Measurements from ENCODE around the gene GOLPH3. TPM values are rescaled to one million over a fixed set of nuclear protein-coding genes. Genes with fewer than 3 reads are reported as not detected.

GOLPH3 gene
- total and polyA plus RNA-seq, 12 donors = 23.2 to 69.5 (median 38.0) TPM

GRCh38 chr5:32130865-32131264, 43.3 kb downstream of the GOLPH3 start:
- H3K4me1 ChIP-seq = peaks cover 0 to 74% (median 36%) of the 10 kb centered on the region in 9 donors
- DNase-seq = no peak
- TF ChIP-seq, protein P1, sequence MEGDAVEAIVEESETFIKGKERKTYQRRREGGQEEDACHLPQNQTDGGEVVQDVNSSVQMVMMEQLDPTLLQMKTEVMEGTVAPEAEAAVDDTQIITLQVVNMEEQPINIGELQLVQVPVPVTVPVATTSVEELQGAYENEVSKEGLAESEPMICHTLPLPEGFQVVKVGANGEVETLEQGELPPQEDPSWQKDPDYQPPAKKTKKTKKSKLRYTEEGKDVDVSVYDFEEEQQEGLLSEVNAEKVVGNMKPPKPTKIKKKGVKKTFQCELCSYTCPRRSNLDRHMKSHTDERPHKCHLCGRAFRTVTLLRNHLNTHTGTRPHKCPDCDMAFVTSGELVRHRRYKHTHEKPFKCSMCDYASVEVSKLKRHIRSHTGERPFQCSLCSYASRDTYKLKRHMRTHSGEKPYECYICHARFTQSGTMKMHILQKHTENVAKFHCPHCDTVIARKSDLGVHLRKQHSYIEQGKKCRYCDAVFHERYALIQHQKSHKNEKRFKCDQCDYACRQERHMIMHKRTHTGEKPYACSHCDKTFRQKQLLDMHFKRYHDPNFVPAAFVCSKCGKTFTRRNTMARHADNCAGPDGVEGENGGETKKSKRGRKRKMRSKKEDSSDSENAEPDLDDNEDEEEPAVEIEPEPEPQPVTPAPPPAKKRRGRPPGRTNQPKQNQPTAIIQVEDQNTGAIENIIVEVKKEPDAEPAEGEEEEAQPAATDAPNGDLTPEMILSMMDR (IDR thresholded peaks at IDR 0.05) = no peak
- H3K9me3 ChIP-seq = no peaks in the 10 kb centered on the region
- intact Hi-C loops (cut with DNase I) = loop anchor here in 1 of 10 donors (10.0 kb wide), 1 partner anchor 204 kb away; no protein-coding TSS in a partner anchor
- no peak overlapping the region for H3K4me3 ChIP-seq
- H3K27ac ChIP-seq = no peak overlapping the region
- 70 to 75% methylated on average over 3 of the region's 3 CpGs for WGBS, 2 donors
- ATAC-seq = no peak
- H3K36me3 ChIP-seq = peaks cover 0 to 85% (median 16%) of the 10 kb centered on the region in 9 donors
- no peaks in the 10 kb centered on the region for H3K27me3 ChIP-seq

- Histone ChIP-seq H3K36me3 (peaks cover 0 to 80% (median 10%) of the 10 kb centered on the region in 9 donors), H3K4me3 (no peak overlapping the region), H3K9me3 (no peaks in the 10 kb centered on the region), H3K27ac (no peak overlapping the region), H3K27me3 (no peaks in the 10 kb centered on the region), H3K4me1 (peaks cover 0 to 83% (median 47%) of the 10 kb centered on the region in 9 donors)
- no peak for ATAC-seq
- DNase-seq = no peak
- TF ChIP-seq, protein P1 (IDR thresholded peaks at IDR 0.05) = no peak
- intact Hi-C loops (cut with DNase I) = no loop called here
- 91% methylated on average over 7 of the region's 7 CpGs for WGBS, 2 donors
Measured at GRCh38 chr5:32129074-32129598, 45.0 kb downstream of the GOLPH3 start.

DNA sequence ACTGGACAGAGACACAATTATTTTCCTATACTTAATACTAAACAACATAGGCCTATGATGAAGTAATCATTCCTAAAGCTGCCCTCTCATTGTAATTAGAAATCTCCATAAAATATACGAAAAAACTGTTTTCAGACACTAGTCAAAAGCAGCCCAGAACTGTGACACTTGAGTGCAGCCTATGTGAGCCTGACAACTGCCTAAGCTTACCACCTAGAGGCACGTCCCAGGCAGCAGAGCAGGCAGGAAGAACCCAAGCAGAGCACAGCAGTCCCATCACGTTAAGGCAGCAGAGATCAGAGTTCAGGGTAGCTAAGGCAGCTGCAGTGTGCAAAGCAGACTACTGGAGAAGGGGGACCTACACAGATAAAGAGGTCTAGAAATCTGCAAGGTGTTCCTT, 46.4 kb downstream of the GOLPH3 start:
- TF ChIP-seq, protein P1 (IDR thresholded peaks at IDR 0.05) = no peak
- H3K9me3 ChIP-seq = no peaks in the 10 kb centered on the region
- no peaks in the 10 kb centered on the region for H3K27me3 ChIP-seq
- ATAC-seq (peak in 3 of 8 donors; percentile 27 to 46 (median 37)), DNase-seq (no peak)
- no peak overlapping the region for H3K27ac ChIP-seq
- 73% methylated on average over 3 of the region's 3 CpGs for WGBS, 2 donors
- no peak overlapping the region for H3K4me3 ChIP-seq
- H3K4me1 ChIP-seq = peaks cover 0 to 83% (median 55%) of the 10 kb centered on the region in 9 donors
- H3K36me3 ChIP-seq = peaks cover 0 to 73% (median 10%) of the 10 kb centered on the region in 9 donors
- intact Hi-C loops (cut with DNase I) = no loop called here

GRCh38 chr5:32126691-32127090, 47.4 kb downstream of the GOLPH3 start:
- DNase-seq (no peak), ATAC-seq (peak in 1 of 8 donors; percentile 29)
- peaks cover 0 to 77% (median 52%) of the 10 kb centered on the region in 9 donors for H3K4me1 ChIP-seq
- no peak overlapping the region for H3K27ac ChIP-seq
- TF ChIP-seq, protein P1 (IDR thresholded peaks at IDR 0.05) = no peak
- intact Hi-C loops (cut with DNase I) = no loop called here
- 21 to 23% methylated on average over 1 of the region's 1 CpG for WGBS, 2 donors
- H3K4me3 ChIP-seq = no peak overlapping the region
- H3K36me3 ChIP-seq = peaks cover 0 to 74% (median 10%) of the 10 kb centered on the region in 9 donors
- no peaks in the 10 kb centered on the region for H3K27me3 ChIP-seq
- no peaks in the 10 kb centered on the region for H3K9me3 ChIP-seq

Measured in heart right ventricle (tissue), 16 donors.